Mucosa of descending colon (tissue), 3 donors: ENCODE measurements around the gene RNF34. TPM values are rescaled to one million over a fixed set of nuclear protein-coding genes. Genes with fewer than 3 reads are reported as not detected.

ENCODE experiments used
- ATAC-seq: fragments of 200-7000 bp; cut with Tn5 transposase; one replicate; pipeline ENCODE4 v1.9.1; 2020; ENCODE audit warnings: mild to moderate bottlenecking, moderate library complexity
- DNase-seq, 3 donors: peaks; one replicate each; pipeline ENCODE4 v3.0.0-alpha.2; 2020
- H3K36me3 ChIP-seq: fragments of 200-600 bp; one replicate; pipeline ENCODE4 v1.8.0; 2021; ENCODE audit warnings: low read depth, mild to moderate bottlenecking
- H3K4me1 ChIP-seq: fragments of 200-600 bp; one replicate; pipeline ENCODE4 v1.8.0; 2021; ENCODE audit warnings: low read depth, mild to moderate bottlenecking
- H3K4me3 ChIP-seq: fragments of 200-600 bp; one replicate; pipeline ENCODE4 v1.8.0; 2021; ENCODE audit warnings: mild to moderate bottlenecking
- H3K9me3 ChIP-seq: fragments of 200-600 bp; one replicate; pipeline ENCODE4 v1.8.0; 2021; ENCODE audit warnings: mild to moderate bottlenecking
- intact Hi-C, 2 donors: fragments of 100-400 bp; cut with DNase I in 1 of 2; cut with micrococcal nuclease in 1 of 2; formaldehyde crosslinking; loops; one replicate each; pipeline versions ENCODE4 v1.11.0 to v1.11.1; 2022; cut with DNase I, micrococcal nuclease
- total RNA-seq, 3 donors: library from RNA; stranded (reverse); fragmentation: NEBNext Ultra II Directional in 2 of 3; extraction: Animal tissue kit (Norgen Biotek cat#: 25700) in 2 of 3; gene quantifications; one replicate each; pipeline versions ENCODE4 v1.2.1 to v1.2.4, GENCODE V29; 2021 to 2023
- TF ChIP-seq, protein P1 (sequence below): fragments of 200-600 bp; IDR thresholded peaks from one replicate; pipeline ENCODE4 v1.8.0; 2022; ENCODE audit warnings: antibody characterized with exemption, mild to moderate bottlenecking
- donor health status: DM: no; HTN: no; CAD: no; lungs with moderate emphysema.
- donor health status: DM: no; HTN: no; CAD: no.
- donor health status: DM: no; HTN: yes; CAD: no.

RNF34 gene
- total RNA-seq, 3 donors from 2014 or later, result 44.4 to 50.8 (median 46.8) TPM

DNA sequence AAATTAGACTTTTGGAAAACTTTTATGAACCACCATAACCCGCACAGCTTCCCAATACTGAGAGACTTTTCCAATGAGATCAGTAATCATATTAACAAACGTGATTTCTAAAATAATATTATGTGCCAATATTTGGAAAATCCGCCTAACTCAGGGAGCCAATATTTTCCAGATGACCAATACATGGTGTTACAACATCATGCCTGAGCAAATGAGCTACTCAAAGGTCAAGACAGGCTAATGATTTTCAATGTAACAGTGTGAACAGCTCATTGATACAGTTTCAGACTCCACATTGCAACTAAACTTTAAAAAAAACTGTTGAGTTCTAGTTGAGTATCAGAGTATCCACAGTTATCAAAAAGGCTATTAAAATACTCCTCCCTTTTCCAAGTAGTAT, 46.8 kb downstream of the RNF34 start:
- TF ChIP-seq, protein P1, sequence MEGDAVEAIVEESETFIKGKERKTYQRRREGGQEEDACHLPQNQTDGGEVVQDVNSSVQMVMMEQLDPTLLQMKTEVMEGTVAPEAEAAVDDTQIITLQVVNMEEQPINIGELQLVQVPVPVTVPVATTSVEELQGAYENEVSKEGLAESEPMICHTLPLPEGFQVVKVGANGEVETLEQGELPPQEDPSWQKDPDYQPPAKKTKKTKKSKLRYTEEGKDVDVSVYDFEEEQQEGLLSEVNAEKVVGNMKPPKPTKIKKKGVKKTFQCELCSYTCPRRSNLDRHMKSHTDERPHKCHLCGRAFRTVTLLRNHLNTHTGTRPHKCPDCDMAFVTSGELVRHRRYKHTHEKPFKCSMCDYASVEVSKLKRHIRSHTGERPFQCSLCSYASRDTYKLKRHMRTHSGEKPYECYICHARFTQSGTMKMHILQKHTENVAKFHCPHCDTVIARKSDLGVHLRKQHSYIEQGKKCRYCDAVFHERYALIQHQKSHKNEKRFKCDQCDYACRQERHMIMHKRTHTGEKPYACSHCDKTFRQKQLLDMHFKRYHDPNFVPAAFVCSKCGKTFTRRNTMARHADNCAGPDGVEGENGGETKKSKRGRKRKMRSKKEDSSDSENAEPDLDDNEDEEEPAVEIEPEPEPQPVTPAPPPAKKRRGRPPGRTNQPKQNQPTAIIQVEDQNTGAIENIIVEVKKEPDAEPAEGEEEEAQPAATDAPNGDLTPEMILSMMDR, result no peak
- ATAC-seq (no peak), DNase-seq (no peak)
- no peaks in the 10 kb centered on the region for H3K36me3 ChIP-seq
- no peak overlapping the region for H3K4me3 ChIP-seq
- no peaks in the 10 kb centered on the region for H3K9me3 ChIP-seq
- H3K4me1 ChIP-seq, result peaks cover 16% of the 10 kb centered on the region
- intact Hi-C loops, result loop anchor here in 1 of 2 donors (10.0 kb wide), 1 partner anchor 112 kb away; no protein-coding TSS in a partner anchor

DNA sequence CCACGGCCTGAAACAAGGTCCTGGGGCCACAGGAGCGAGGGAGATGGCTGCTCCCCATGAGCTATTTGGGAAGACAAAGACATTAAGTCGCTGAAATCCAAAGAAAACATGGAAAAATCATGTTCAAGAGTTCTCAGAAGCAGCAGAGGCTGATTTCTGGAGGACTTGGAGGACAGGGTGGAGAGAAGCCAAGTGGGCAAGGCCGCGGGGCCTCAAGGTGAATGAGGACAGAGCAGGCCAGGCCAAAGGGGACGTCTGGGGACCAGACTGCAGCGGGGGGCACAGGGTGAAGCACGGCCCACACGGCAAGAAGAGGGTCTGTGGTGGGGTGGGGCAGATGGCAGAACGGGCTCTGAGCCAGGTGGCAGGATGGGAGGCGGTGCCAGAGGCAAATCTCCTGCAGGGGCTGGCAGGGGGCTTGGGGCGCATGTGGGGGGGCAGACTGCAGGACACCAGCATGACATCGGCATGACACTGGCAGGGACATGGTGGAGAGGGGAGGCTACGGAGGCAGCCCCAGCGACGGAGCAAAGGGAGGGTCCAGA, 48.9 kb downstream of the RNF34 start:
- Histone ChIP-seq H3K4me3 (no peak overlapping the region), H3K4me1 (peaks cover 23% of the 10 kb centered on the region), H3K9me3 (no peaks in the 10 kb centered on the region), H3K36me3 (no peaks in the 10 kb centered on the region)
- intact Hi-C loops, result loop anchor here in 1 of 2 donors (10.0 kb wide), 1 partner anchor 114 kb away; no protein-coding TSS in a partner anchor
- DNase-seq (peak in 1 of 3 donors; percentile 22), ATAC-seq (no peak)
- TF ChIP-seq, protein P1, result no peak

DNA sequence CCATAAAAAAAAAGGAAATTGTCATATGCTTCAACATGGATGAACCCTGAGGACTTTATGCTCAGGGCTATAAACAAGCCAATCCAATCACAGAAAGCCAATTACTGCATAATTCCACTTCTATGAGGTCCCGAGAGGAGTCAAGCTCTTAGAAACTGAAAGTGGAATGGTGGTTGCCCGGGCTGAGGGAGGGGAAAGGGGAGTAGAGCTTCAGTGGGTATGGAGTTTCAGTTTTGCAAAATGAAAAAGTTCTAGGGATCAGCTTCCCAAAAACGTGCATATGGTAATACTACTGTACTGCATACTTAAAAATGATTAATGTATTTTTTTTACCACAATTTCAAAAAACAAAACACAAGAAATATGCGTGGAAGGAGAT, 52.0 kb downstream of the RNF34 start:
- no peaks in the 10 kb centered on the region for H3K9me3 ChIP-seq
- peak; percentile 82 for ATAC-seq
- H3K4me3 ChIP-seq, result no peak overlapping the region
- no peaks in the 10 kb centered on the region for H3K36me3 ChIP-seq
- intact Hi-C loops, result no loop called here
- peak in 1 of 3 donors; percentile 59 for DNase-seq
- TF ChIP-seq, protein P1, result no peak
- H3K4me1 ChIP-seq, result peaks cover 15% of the 10 kb centered on the region

DNA sequence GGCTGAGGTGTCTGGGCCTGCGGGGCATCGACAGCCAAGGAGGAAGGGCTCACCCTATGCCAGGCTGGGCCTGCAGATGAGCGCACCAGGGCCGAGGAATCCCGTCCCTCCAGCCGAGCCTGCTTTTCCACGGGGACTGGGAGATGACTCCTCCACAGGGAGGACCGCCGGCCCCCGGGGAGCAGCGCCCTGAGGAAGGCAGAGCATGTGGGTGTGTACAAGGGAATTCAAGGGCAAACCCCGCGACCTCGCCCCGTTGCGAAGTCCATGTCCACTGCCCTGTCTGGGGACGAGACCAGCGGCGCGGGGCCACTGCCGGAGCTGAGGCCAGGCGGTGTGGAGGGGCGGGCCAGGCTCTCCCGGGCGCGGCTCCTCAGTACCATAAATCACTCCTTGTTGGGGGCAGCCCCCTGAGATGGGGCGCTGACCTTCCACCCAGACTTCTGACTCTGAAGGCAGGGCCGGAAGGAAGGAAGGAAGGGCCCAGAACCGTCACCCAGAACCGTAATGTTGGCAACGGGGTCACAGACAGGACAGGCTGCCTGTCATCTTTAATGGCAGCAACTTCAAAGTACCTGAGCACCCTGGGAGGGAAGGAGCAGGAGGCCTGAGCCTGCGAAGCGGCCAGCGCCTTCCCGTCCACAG, 52.5 kb downstream of the RNF34 start:
- Histone ChIP-seq H3K9me3 (no peaks in the 10 kb centered on the region), H3K4me1 (peaks cover 15% of the 10 kb centered on the region), H3K36me3 (no peaks in the 10 kb centered on the region), H3K4me3 (no peak overlapping the region)
- intact Hi-C loops, result no loop called here
- TF ChIP-seq, protein P1, result no peak
- DNase-seq, result peak; percentile 72 to 83 (median 83)
- ATAC-seq, result peak; percentile 80

DNA sequence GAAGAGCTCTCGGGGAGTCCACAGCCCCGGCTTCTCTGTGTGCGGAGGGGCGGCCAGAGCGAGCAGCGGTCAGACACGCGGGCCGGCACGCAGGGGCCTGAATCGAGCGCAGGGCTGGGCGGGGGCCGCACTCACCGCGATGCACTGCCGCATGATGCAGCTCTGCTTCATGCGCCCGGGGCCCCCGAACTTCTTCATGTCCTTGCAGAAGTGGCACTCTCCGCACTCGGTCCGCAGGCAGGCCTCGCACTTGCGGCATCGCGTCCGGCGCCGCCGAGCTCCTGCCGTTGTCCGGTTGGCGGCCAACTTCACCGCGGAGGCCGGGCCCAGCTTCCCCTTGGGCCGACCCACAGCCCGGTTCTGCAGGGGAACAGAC, 53.1 kb downstream of the RNF34 start:
- H3K4me1 ChIP-seq, result peaks cover 15% of the 10 kb centered on the region
- no peaks in the 10 kb centered on the region for H3K9me3 ChIP-seq
- ATAC-seq, result no peak
- TF ChIP-seq, protein P1, result no peak
- DNase-seq, result no peak
- H3K36me3 ChIP-seq, result no peaks in the 10 kb centered on the region
- H3K4me3 ChIP-seq, result no peak overlapping the region
- intact Hi-C loops, result no loop called here
